HUES64 (cell line): ENCODE data around the gene CD46.

ENCODE experiments used
- H3K27ac ChIP-seq: 2 replicates; pipeline ENCODE4 v1.7.0; 2013; ENCODE audit warnings: low read depth, low read length, inconsistent platforms
- H3K27me3 ChIP-seq: 2 replicates; pipeline ENCODE4 v1.6.1; 2013; ENCODE audit warnings: mild to moderate bottlenecking, low read length; ENCODE audit not compliant: insufficient read depth
- H3K36me3 ChIP-seq: 2 replicates; pipeline ENCODE4 v1.6.1; 2013; ENCODE audit warnings: mild to moderate bottlenecking, low read length; ENCODE audit not compliant: insufficient read depth
- H3K4me1 ChIP-seq: 2 replicates; pipeline ENCODE4 v1.6.1; 2013; ENCODE audit warnings: mild to moderate bottlenecking, low read length, moderate library complexity; ENCODE audit not compliant: insufficient read depth
- H3K4me3 ChIP-seq: 2 replicates; pipeline ENCODE4 v1.5.1; 2013; ENCODE audit warnings: mild to moderate bottlenecking, low read length, moderate library complexity
- H3K9ac ChIP-seq: 2 replicates; pipeline ENCODE4 v1.6.1; 2013; ENCODE audit warnings: mild to moderate bottlenecking, low read depth, low read length
- H3K9me3 ChIP-seq: 2 replicates; pipeline ENCODE4 v1.6.1; 2013; ENCODE audit warnings: low read depth, low read length; ENCODE audit not compliant: insufficient read depth
- WGBS: fragments of 150-250, 120-280 bp; methylation state at CpG from one replicate; pipeline ENCODE4 v1.1.7; 2013; ENCODE audit warnings: missing lambda C conversion rate; 5-methylcytosine and 5-hydroxymethylcytosine counted together

The CD46 gene

DNA sequence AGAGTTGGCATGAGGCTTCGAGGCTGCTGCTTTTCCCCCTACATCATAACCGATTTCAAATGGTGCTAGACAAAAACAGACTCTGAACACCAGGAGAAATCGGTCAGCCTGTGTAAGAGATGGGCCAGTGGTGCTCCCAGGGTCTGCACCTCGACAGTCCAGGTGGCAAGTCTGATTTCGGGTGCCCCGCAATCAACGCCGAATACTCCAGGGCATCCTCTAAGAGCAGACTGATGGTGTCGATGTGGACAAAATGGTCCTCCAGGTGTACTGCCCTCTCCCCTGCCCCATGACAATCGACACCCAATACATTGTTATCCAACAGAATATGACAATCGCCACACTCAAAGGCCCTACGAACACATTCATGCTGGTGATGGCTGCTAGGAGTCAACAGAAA lies 50.0 kb downstream of the CD46 start:
- Histone ChIP-seq H3K27me3 (no peaks in the 10 kb centered on the region), H3K9ac (no peak overlapping the region), H3K36me3 (no peaks in the 10 kb centered on the region), H3K4me1 (no peaks in the 10 kb centered on the region), H3K27ac (no peak overlapping the region), H3K4me3 (no peak overlapping the region), H3K9me3 (no peaks in the 10 kb centered on the region)
- WGBS, result 95% methylated on average over 12 of the region's 12 CpGs

DNA sequence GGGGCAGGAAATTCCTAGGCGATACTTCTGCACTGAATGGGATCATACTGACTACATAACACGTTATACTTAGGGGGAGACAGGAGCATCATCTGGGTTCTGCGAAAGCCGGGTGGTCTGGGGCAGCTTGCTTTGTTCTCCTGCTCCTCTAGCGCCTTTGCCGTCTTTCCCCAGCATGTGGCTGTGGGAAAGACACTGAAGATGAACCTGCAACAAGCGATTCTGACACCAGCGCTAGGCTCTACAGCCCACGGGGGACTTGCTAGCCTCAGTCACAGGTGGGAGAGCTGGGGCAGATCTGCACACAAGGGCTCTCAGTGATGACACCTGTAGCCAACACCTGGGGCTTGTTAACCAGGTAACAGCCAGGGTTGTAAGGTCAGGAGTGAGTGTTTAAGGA lies 51.8 kb downstream of the CD46 start:
- 88% methylated on average over 9 of the region's 9 CpGs for WGBS
- Histone ChIP-seq H3K9ac (no peak overlapping the region), H3K4me3 (no peak overlapping the region)

DNA sequence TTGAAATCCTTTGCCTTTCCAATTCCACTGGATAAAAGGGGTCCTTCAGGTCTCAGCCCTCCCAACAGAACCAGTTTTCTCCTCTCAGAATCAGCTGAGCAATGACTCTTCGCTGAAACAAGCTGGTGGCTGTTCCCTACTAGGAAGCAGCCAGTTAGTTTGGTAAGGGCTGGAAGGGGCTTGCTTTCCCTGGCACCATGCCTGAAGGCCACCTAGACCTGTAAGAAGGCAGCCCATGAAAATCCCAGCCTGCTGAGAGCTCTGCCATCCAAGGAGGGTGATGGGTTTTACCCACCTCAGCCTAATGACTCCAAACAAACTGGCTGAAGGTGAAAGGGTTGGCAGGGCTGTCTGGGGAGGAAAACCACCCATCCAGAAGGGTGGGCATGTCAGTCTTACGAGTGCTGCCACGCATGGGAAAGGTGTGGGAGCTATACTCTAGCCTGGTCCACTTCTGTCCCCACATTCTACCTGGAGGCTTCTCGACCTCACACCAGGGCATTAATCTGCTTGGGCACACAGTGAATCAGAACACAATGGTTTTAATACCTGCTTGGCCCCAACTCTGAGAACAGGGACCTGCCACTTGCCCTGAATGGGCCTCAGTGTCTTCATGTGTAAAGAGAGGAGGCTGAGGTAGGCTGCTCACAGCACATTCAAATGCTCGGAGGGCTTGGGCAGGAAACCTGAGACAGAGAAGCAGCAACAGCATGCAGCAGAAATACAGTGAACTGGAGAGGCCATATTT lies 53.0 kb downstream of the CD46 start:
- no peak overlapping the region for H3K4me3 ChIP-seq
- no peaks in the 10 kb centered on the region for H3K36me3 ChIP-seq
- H3K4me1 ChIP-seq, result no peaks in the 10 kb centered on the region
- H3K9me3 ChIP-seq, result no peaks in the 10 kb centered on the region
- no peak overlapping the region for H3K27ac ChIP-seq
- H3K9ac ChIP-seq, result no peak overlapping the region
- WGBS, result 91% methylated on average over 5 of the region's 5 CpGs
- H3K27me3 ChIP-seq, result no peaks in the 10 kb centered on the region

More for the DNA sequence above, 51.8 kb downstream of the CD46 start:
- no peaks in the 10 kb centered on the region for H3K27me3 ChIP-seq
- H3K27ac ChIP-seq, result no peak overlapping the region
- H3K9me3 ChIP-seq, result no peaks in the 10 kb centered on the region
- H3K4me1 ChIP-seq, result no peaks in the 10 kb centered on the region
- H3K36me3 ChIP-seq, result no peaks in the 10 kb centered on the region

DNA sequence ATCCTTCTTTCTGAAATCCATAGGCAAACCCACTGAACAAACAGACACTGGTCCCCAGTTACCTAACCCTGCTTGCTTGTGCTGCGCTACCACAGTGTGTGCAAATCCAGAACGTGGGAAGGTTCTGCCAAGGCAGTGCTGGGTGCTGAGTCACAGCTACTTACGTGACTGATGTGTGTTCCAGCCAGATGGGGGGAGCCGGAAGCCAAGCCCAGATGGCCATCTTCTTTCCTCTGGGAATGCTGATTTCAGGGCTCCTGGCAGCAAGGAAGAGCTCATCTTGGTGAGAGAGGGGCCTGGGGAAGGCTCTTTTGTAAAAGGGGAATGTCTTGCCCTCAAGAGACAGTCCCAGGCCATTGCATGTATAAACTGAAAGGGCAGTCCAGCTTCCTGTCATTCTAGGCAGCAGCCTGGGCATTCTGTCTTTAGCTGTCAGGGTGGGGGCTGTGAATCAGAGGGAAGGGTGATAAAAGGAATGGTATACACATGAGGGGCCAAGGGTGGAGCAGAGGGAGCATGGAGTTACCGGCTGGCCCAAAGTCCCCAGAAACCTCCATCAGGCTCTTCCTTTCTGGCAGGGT lies 54.1 kb downstream of the CD46 start:
- WGBS, result 93% methylated on average over 5 of the region's 5 CpGs
- H3K4me3 ChIP-seq, result no peak overlapping the region
- no peaks in the 10 kb centered on the region for H3K4me1 ChIP-seq
- H3K27ac ChIP-seq, result no peak overlapping the region
- H3K9ac ChIP-seq, result no peak overlapping the region
- H3K36me3 ChIP-seq, result no peaks in the 10 kb centered on the region
- H3K27me3 ChIP-seq, result no peaks in the 10 kb centered on the region
- H3K9me3 ChIP-seq, result no peaks in the 10 kb centered on the region

DNA sequence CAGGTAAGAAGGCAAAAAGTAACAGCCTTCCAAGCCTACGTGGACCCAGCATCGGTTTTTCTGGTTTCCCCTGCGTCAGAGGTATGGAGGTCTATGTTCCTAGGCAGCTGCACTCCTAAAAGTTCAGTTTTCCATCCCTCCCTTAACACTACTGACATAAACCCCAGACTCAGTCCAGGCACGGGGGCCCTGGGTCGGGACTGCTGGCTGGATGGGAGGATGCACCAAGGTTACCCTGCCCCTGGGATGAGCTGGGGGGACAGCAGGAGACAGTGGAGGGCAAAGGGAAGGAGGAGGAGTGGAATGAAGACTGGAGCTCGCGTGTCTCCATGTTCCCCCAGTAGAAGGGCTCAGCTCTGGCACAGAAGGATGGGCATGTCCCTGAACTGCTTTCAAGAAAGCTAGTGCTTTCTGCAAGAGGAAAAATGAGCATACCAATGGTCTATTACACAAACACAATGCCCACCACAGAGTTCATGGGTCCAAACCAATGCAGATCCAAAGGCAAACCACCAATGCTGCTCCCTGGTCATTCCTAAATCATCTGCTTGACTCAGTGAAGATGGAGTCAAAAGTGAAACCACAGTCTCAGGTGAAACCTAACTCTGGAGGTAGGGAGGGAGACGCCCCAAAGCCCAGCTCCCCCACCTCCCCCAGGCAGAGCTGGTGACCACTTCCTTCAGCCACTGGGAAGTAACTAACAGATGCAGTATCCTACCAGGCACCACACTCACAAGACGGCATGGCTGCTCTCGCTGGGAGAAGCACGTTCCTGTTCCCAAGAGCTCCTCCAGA lies 54.9 kb downstream of the CD46 start:
- Histone ChIP-seq H3K27me3 (no peaks in the 10 kb centered on the region), H3K4me3 (no peak overlapping the region), H3K9ac (no peak overlapping the region), H3K4me1 (no peaks in the 10 kb centered on the region), H3K27ac (no peak overlapping the region), H3K9me3 (no peaks in the 10 kb centered on the region), H3K36me3 (no peaks in the 10 kb centered on the region)
- WGBS, result 88% methylated on average over 11 of the region's 11 CpGs

DNA sequence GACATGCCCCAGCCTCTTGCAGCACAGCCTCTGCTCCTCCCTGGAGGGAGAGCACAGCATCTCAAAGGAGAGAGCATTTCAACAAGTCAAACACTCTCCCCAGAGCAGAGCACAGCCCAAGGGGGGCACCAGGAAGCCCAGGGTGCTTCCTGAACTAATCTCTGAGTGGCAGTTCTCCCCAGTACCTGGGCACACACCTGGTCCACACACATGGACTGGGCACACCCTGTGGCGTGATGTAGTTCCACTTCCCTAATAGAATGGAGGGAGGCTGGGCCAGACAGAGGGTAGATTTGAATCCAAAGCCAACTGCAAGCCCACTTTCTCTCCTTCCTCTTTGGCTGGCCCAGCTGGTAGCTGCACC lies 55.5 kb downstream of the CD46 start:
- H3K9me3 ChIP-seq, result no peaks in the 10 kb centered on the region
- 67% methylated on average over 1 of the region's 1 CpG for WGBS
- H3K4me1 ChIP-seq, result no peaks in the 10 kb centered on the region
- H3K27me3 ChIP-seq, result no peaks in the 10 kb centered on the region
- H3K27ac ChIP-seq, result no peak overlapping the region
- no peak overlapping the region for H3K9ac ChIP-seq
- no peak overlapping the region for H3K4me3 ChIP-seq
- no peaks in the 10 kb centered on the region for H3K36me3 ChIP-seq

DNA sequence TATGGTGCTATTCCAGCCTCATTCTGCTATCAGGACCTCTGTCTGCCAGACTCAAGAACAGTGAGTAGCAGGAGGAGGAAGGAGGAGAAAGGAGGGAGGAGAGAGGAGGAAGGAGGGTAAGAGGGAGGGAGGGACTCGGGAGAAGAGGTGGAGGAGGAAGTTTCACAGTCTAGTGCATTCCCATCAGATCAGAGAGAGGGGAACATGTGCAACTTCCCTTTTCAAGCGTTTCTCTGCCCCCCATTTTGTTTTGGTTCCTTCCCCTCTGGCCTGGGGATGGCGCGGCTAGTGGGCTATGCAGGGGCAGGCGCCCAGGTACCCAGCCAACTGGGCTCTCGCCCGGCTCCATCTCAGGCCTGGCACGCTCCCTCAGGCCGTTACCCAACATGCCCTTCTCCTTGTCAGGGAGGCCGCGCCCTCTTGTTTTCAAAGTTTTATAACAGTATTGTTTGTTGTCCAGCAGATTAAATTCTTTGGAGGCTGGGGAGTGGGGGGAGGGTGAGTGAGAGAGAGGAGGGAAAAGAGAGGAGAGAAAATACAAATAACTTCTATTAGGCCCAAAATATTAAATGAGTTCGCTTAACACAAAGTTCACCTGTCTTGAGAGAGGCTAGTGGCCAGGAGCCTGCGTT lies 56.0 kb downstream of the CD46 start:
- no peaks in the 10 kb centered on the region for H3K4me1 ChIP-seq
- no peaks in the 10 kb centered on the region for H3K9me3 ChIP-seq
- H3K4me3 ChIP-seq, result no peak overlapping the region
- no peak overlapping the region for H3K9ac ChIP-seq
- WGBS, result 93% methylated on average over 13 of the region's 13 CpGs
- H3K27ac ChIP-seq, result no peak overlapping the region
- no peaks in the 10 kb centered on the region for H3K36me3 ChIP-seq
- H3K27me3 ChIP-seq, result no peaks in the 10 kb centered on the region

DNA sequence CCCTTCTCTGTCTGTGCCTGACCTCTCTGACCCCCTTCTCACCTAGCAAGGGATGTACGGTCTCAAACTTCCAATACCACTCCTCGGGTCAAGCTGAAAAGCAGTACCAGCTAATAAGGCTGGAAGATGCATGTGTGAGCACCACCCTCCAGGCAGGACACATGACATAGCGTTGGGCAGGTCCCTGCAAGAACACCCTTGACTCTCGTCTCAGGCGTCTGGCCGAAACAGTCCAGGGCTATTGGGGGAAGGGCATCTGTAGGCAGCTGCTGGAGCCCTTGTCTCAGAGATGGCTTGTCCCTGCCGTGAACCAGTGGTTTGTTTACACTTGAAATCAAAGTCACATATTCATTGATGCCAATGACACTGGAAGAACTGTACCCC lies 56.5 kb downstream of the CD46 start:
- no peak overlapping the region for H3K27ac ChIP-seq
- no peaks in the 10 kb centered on the region for H3K4me1 ChIP-seq
- no peaks in the 10 kb centered on the region for H3K27me3 ChIP-seq
- no peaks in the 10 kb centered on the region for H3K9me3 ChIP-seq
- no peaks in the 10 kb centered on the region for H3K36me3 ChIP-seq
- no peak overlapping the region for H3K9ac ChIP-seq
- 87% methylated on average over 7 of the region's 7 CpGs for whole genome bisulfite sequencing
- no peak overlapping the region for H3K4me3 ChIP-seq

DNA sequence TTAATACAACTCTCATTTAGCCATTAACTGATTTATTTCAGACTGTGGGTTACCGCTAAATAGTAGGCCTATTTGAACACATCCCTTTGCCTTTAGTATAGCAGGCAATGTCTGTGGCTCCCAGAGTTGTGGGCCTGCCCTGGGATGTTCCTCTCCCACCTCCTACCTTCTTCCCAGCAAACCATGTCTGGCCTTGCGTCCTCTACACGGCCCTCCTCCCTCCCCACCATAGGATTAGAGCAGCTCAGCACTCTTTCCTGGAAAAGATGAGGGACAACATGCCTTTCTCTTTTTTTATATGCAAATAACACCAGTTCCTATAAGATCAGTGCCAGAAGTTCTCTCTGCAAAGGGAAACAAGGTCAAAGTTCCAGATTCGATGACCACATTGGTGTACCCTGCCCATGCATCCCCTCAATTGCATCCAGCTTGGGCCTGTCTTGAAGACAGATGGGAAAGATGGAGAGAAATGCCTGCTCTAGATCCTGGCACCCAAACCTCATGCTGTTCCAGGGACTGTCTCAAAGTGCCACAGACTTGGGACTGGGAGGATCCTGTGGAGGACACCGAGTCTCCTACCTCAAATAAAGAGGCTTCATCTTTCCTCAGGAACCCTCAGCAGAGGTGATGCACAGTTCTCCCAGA lies 57.2 kb downstream of the CD46 start:
- WGBS, result 93% methylated on average over 5 of the region's 5 CpGs
- H3K27ac ChIP-seq, result no peak overlapping the region
- no peaks in the 10 kb centered on the region for H3K4me1 ChIP-seq

DNA sequence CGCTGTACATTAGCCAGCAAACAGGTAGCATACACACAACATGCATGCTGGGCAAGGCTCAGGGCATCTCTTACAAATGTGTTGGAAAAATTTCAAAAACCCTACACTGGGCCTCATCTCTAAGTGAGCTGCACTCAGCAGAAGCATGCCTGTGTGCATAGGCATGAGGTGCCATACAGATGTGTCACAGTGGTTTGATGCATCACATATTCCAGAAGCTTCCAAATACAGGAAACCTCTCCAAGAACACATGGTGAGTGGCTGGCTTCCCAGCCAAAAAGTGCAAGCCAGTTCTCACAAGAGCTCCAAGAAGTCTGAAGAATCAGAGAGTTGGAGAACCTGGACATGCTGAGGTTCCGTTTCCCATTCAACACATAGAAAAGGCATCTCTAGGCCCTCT lies 58.3 kb downstream of the CD46 start:
- WGBS, result 93% methylated on average over 2 of the region's 2 CpGs
- H3K4me1 ChIP-seq, result no peaks in the 10 kb centered on the region

More for the DNA sequence above, 57.2 kb downstream of the CD46 start:
- H3K4me3 ChIP-seq, result no peak overlapping the region
- H3K9ac ChIP-seq, result no peak overlapping the region
- H3K27me3 ChIP-seq, result no peaks in the 10 kb centered on the region
- no peaks in the 10 kb centered on the region for H3K9me3 ChIP-seq
- H3K36me3 ChIP-seq, result no peaks in the 10 kb centered on the region

More for the DNA sequence above, 58.3 kb downstream of the CD46 start:
- H3K27ac ChIP-seq, result no peak overlapping the region
- H3K9ac ChIP-seq, result no peak overlapping the region
- no peaks in the 10 kb centered on the region for H3K9me3 ChIP-seq
- no peaks in the 10 kb centered on the region for H3K27me3 ChIP-seq
- H3K4me3 ChIP-seq, result no peak overlapping the region
- H3K36me3 ChIP-seq, result no peaks in the 10 kb centered on the region
